Hepatocyte (in vitro differentiated cells): Measurements from ENCODE around the gene RBMS1.

Experiments used
- EZH2 ChIP-seq: fragments of 200-600 bp; sonication (generic); IDR thresholded peaks from 2 replicates; pipeline ENCODE4 v1.6.1; 2016; ENCODE audit warnings: antibody characterized with exemption, mild to moderate bottlenecking, borderline replicate concordance
- EZH2phosphoT487 ChIP-seq: fragments of 200-600 bp; sonication (generic); IDR thresholded peaks from one replicate; pipeline ENCODE4 v1.6.1; 2018; ENCODE audit warnings: antibody characterized with exemption, mild to moderate bottlenecking, low read depth, moderate library complexity; ENCODE audit not compliant: unreplicated experiment, severe bottlenecking

DNA sequence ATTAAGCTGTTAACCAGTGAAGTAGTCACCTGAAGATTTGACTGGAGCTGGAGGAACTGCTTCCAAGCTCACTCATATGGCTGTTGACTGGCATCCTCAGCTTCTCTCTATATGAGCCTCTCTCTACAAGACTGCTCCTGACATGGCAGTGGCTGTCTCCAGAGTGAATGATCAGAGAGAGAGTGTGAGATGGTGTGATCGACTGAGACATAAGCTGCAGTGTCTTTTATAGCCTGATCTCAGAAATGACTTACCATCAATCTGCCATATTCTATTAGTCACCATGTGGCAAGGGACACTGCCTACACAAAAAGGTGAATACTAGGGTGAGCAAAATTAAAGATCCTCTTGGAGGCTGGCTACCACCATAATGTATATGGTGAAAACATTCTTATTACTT is 7.8 kb upstream of the RBMS1 start:
- TF ChIP-seq EZH2 (no peak), EZH2phosphoT487 (no peak)
